Keratinocyte (primary cell): ENCODE data around the gene CIDEA. TPM values are rescaled to one million over a fixed set of nuclear protein-coding genes. Genes with fewer than 3 reads are reported as not detected.

Experiments used
- DNase-seq: peaks from one replicate; pipeline ENCODE4 v3.0.0-alpha.2; 2011; ENCODE audit warnings: low read depth, missing footprints, low spot score
- FAIRE-seq: peaks from 2 replicates; lab custom pipeline; 2011; peaks lifted over from hg19 to GRCh38; lab: Jason Lieb, UNC
- H2AFZ ChIP-seq: 2 replicates; pipeline ENCODE4 v1.6.0; 2012; ENCODE audit warnings: low read length, control low read depth, inconsistent platforms; ENCODE audit not compliant: control insufficient read depth
- H3K27ac ChIP-seq: 2 replicates; pipeline ENCODE4 v1.5.1; 2011; ENCODE audit warnings: low read length; ENCODE audit not compliant: control insufficient read depth, insufficient read depth
- H3K27me3 ChIP-seq: 3 replicates; pipeline ENCODE4 v1.6.0; 2011; ENCODE audit warnings: low read length; ENCODE audit not compliant: control insufficient read depth, insufficient read depth; ENCODE audit errors: extremely low read depth
- H3K36me3 ChIP-seq, 2 experiments: 2 replicates in 1 of 2; 3 replicates in 1 of 2; pipeline ENCODE4 v1.5.1; 2011; ENCODE audit warnings: low read length in 2 of 2, mild to moderate bottlenecking in 1 of 2; ENCODE audit not compliant: control insufficient read depth in 2 of 2, insufficient read depth in 2 of 2; ENCODE audit errors: extremely low read depth in 1 of 2
- H3K4me1 ChIP-seq: 3 replicates; pipeline ENCODE4 v1.5.1; 2011; ENCODE audit warnings: low read length; ENCODE audit not compliant: control insufficient read depth, insufficient read depth; ENCODE audit errors: extremely low read depth
- H3K4me2 ChIP-seq: 3 replicates; pipeline ENCODE4 v1.6.0; 2011; ENCODE audit warnings: low read depth, low read length; ENCODE audit not compliant: control insufficient read depth, insufficient read depth; ENCODE audit errors: extremely low read depth
- H3K4me3 ChIP-seq, 3 experiments: fragments of 200-600 bp in 1 of 3; sonication (generic) in 1 of 3; 2 replicates in 2 of 3; 3 replicates in 1 of 3; pipeline ENCODE4 v1.5.1; 2011 to 2016; ENCODE audit warnings: low read length in 3 of 3, mild to moderate bottlenecking in 3 of 3, control low read depth in 2 of 3, inconsistent platforms in 1 of 3, low read depth in 1 of 3, mixed read lengths in 1 of 3, mixed run types in 1 of 3, moderate library complexity in 1 of 3; ENCODE audit not compliant: control insufficient read depth in 2 of 3, insufficient read depth in 2 of 3; ENCODE audit errors: extremely low read depth in 1 of 3
- H3K79me2 ChIP-seq: 2 replicates; pipeline ENCODE4 v1.6.0; 2012; ENCODE audit warnings: low read length; ENCODE audit not compliant: control insufficient read depth, insufficient read depth
- H3K9ac ChIP-seq: 3 replicates; pipeline ENCODE4 v1.6.0; 2011; ENCODE audit warnings: low read length; ENCODE audit not compliant: control insufficient read depth, insufficient read depth; ENCODE audit errors: extremely low read depth
- H3K9me1 ChIP-seq: 3 replicates; pipeline ENCODE4 v1.6.0; 2011; ENCODE audit warnings: low read length; ENCODE audit not compliant: control insufficient read depth, insufficient read depth; ENCODE audit errors: extremely low read depth
- H3K9me3 ChIP-seq: 2 replicates; pipeline ENCODE4 v1.5.1; 2012; ENCODE audit warnings: low read depth, low read length; ENCODE audit not compliant: control insufficient read depth
- H4K20me1 ChIP-seq: 3 replicates; pipeline ENCODE4 v1.6.0; 2011; ENCODE audit warnings: low read length; ENCODE audit not compliant: control insufficient read depth, insufficient read depth; ENCODE audit errors: extremely low read depth
- EZH2 ChIP-seq: IDR thresholded peaks from one replicate; pipeline ENCODE4 v1.6.1; 2012; ENCODE audit warnings: inconsistent platforms, mild to moderate bottlenecking, low read length, moderate library complexity
- dilution Hi-C: fragments of 300-500 bp; cut with MboI; formaldehyde crosslinking; loops from one replicate; pipeline ENCODE4 v1.7.0; 2020; ENCODE audit warnings: low sequenced_read_pairs; ENCODE audit not compliant: extremely low pct_ligation_motif_present
- polyA plus RNA-seq, 5 experiments: library from polyadenylated mRNA; depleted of rRNA in 3 of 5; stranded (reverse) in 3 of 5; stranded (forward) in 1 of 5; unstranded in 1 of 5; fragments of >200 nt; gene quantifications; 1 replicate in 1 of 5; 2 replicates in 3 of 5; 3 replicates in 1 of 5; pipeline versions ENCODE4 v1.2.1 to v1.2.3, GENCODE V29; 2011 to 2012; ENCODE audit warnings: missing spikeins in 2 of 5, low read depth in 1 of 5, low replicate concordance in 1 of 5
- TF ChIP-seq, protein P1 (sequence below), 3 experiments: IDR thresholded peaks in 1 of 3; conservative IDR thresholded peaks in 1 of 3; optimal IDR thresholded peaks in 1 of 3; 2 replicates in 2 of 3; 3 replicates in 1 of 3; pipeline versions ENCODE3 to v1.5.1; 2011; ENCODE audit warnings: low read length in 3 of 3, mild to moderate bottlenecking in 3 of 3, moderate library complexity in 2 of 3, control low read depth in 1 of 3, inconsistent platforms in 1 of 3; ENCODE audit not compliant: insufficient read depth in 2 of 3; ENCODE audit errors: extremely low read depth in 1 of 3

The CIDEA gene
- polyA plus RNA-seq, 1 donor (not counting 4 experiments of a cell fraction or from before 2014, with no cell fraction given) = 1.2 TPM

DNA sequence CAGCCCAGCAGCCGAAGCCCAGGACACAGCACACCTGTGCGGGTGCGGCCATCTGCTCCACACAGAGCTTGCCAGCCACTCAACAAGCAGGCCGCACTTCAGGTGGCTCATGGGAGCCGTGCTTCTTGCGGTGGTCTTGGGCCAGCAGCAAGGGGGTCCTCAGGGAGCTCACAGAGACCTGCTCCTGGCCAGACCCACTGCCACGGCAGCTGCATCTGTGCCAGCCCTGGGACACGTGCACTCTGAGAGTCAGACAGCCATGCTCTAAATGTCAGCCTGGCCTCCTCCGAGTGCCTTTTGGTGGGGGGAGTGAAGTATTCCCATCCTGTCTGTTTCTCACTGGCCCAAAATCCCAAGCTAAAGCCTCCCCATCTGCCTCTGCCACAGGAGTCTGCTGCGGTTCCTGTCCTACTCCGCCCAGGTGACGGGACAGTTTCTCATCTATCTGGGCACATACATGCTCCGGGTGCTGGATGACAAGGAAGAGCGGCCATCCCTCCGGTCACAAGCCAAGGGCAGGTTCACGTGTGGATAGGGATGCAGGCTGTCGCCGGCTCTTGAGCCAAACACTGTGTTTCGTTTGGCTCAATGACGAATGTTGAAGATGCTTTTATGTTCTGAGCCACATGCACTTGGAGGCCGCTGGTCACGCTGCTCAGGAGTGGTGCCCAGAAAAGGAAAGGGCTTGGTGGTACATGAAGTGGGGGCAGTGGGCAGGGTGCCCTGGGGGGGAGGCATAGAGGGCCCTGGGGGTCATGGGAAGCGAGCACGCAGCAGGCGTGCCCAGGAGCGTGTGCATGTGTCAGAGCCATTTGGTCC is 22.8 kb downstream of the CIDEA start:
- no peak for FAIRE-seq
- no peaks in the 10 kb centered on the region for H3K9me3 ChIP-seq
- DNase-seq = no peak
- H3K27ac ChIP-seq = no peak overlapping the region
- peaks cover 3% of the 10 kb centered on the region for H3K4me1 ChIP-seq
- no peaks in the 10 kb centered on the region for H3K9me1 ChIP-seq
- H3K79me2 ChIP-seq = no peaks in the 10 kb centered on the region
- dilution Hi-C loops = no loop called here
- H3K27me3 ChIP-seq = no peaks in the 10 kb centered on the region
- no peaks in the 10 kb centered on the region for H4K20me1 ChIP-seq
- no peaks in the 10 kb centered on the region for H3K36me3 ChIP-seq
- no peak overlapping the region for H2AFZ ChIP-seq
- no peak for TF ChIP-seq EZH2
- TF ChIP-seq, protein P1, sequence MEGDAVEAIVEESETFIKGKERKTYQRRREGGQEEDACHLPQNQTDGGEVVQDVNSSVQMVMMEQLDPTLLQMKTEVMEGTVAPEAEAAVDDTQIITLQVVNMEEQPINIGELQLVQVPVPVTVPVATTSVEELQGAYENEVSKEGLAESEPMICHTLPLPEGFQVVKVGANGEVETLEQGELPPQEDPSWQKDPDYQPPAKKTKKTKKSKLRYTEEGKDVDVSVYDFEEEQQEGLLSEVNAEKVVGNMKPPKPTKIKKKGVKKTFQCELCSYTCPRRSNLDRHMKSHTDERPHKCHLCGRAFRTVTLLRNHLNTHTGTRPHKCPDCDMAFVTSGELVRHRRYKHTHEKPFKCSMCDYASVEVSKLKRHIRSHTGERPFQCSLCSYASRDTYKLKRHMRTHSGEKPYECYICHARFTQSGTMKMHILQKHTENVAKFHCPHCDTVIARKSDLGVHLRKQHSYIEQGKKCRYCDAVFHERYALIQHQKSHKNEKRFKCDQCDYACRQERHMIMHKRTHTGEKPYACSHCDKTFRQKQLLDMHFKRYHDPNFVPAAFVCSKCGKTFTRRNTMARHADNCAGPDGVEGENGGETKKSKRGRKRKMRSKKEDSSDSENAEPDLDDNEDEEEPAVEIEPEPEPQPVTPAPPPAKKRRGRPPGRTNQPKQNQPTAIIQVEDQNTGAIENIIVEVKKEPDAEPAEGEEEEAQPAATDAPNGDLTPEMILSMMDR (optimal IDR thresholded peaks at IDR 0.05 in 1 of 3, IDR thresholded peaks at IDR 0.05 in 1 of 3, conservative IDR thresholded peaks at IDR 0.05 in 1 of 3; ENCODE audit: extremely low read depth in 1 of 3, insufficient read depth in 2 of 3, low read length in 3 of 3) = no peak
- H3K9ac ChIP-seq = no peak overlapping the region
- H3K4me3 ChIP-seq = no peak overlapping the region
- H3K4me2 ChIP-seq = no peak overlapping the region

DNA sequence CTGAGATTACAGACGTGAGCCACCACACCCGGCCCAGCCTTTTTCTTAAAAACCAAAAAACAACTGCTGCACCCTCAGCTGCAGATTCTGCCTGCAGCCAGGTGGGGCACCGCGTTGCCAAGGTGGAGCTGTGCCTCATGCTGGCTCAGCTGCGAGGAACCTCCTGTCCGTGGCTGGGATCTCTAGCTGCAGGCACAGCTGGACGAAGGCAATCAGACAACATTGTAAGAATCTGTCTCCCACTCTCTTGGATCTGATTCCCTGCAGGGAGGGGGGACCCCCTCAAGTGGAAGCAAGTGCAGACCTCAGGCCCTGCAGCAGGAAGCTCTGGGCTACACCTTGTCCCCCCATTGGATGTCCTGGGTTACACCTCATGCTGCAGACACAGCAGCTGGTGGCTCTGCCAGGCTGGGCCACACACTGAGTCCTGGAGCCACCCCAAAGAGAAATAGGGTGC is 24.1 kb downstream of the CIDEA start:
- dilution Hi-C loops = no loop called here
- no peaks in the 10 kb centered on the region for H3K27me3 ChIP-seq
- no peaks in the 10 kb centered on the region for H3K9me3 ChIP-seq
- no peak overlapping the region for H3K27ac ChIP-seq
- H3K4me3 ChIP-seq = no peak overlapping the region
- no peaks in the 10 kb centered on the region for H3K36me3 ChIP-seq
- TF ChIP-seq EZH2 = no peak
- TF ChIP-seq, protein P1 (optimal IDR thresholded peaks at IDR 0.05 in 1 of 3, IDR thresholded peaks at IDR 0.05 in 1 of 3, conservative IDR thresholded peaks at IDR 0.05 in 1 of 3; ENCODE audit: extremely low read depth in 1 of 3, insufficient read depth in 2 of 3, low read length in 3 of 3) = peak; percentile 24 to 64 (median 33)
- no peaks in the 10 kb centered on the region for H4K20me1 ChIP-seq
- no peak overlapping the region for H3K9ac ChIP-seq
- no peak for DNase-seq
- H2AFZ ChIP-seq = no peak overlapping the region
- H3K9me1 ChIP-seq = no peaks in the 10 kb centered on the region
- H3K4me2 ChIP-seq = no peak overlapping the region
- H3K4me1 ChIP-seq = peaks cover 16% of the 10 kb centered on the region
- FAIRE-seq = no peak
- no peaks in the 10 kb centered on the region for H3K79me2 ChIP-seq
